Measurements from ENCODE around the gene FASN.

FASN gene

GRCh38 chr17:82114447-82114846, 16.4 kb upstream of the FASN start:
- no peak for TF ChIP-seq CTCF (IDR thresholded peaks at IDR 0.05; ENCODE audit: low read depth, low read length)
- no peak for DNase-seq
- Histone ChIP-seq H3K36me3 (no peaks in the 10 kb centered on the region), H3K9me3 (no peaks in the 10 kb centered on the region), H3K4me3 (ENCODE audit: low read depth, low read length) (no peak overlapping the region), H3K27me3 (no peaks in the 10 kb centered on the region), H3K4me1 (no peaks in the 10 kb centered on the region)

- Histone ChIP-seq H3K27me3 (no peaks in the 10 kb centered on the region), H3K4me1 (no peaks in the 10 kb centered on the region), H3K9me3 (no peaks in the 10 kb centered on the region), H3K36me3 (no peaks in the 10 kb centered on the region), H3K4me3 (ENCODE audit: low read depth, low read length) (no peak overlapping the region)
- no peak for DNase-seq
- TF ChIP-seq CTCF (IDR thresholded peaks at IDR 0.05; ENCODE audit: low read depth, low read length), result no peak
These were observed 15.9 kb upstream of the FASN start for GRCh38 chr17:82113941-82114340.

GRCh38 chr17:82113422-82113821, 15.4 kb upstream of the FASN start:
- H3K4me3 ChIP-seq (ENCODE audit: low read depth, low read length), result no peak overlapping the region
- DNase-seq, result no peak
- TF ChIP-seq CTCF (IDR thresholded peaks at IDR 0.05; ENCODE audit: low read depth, low read length), result no peak
- no peaks in the 10 kb centered on the region for H3K36me3 ChIP-seq
- H3K27me3 ChIP-seq, result no peaks in the 10 kb centered on the region
- no peaks in the 10 kb centered on the region for H3K9me3 ChIP-seq
- no peaks in the 10 kb centered on the region for H3K4me1 ChIP-seq

- DNase-seq, result no peak
- Histone ChIP-seq H3K9me3 (no peaks in the 10 kb centered on the region), H3K27me3 (no peaks in the 10 kb centered on the region), H3K4me3 (ENCODE audit: low read depth, low read length) (no peak overlapping the region), H3K4me1 (no peaks in the 10 kb centered on the region), H3K36me3 (no peaks in the 10 kb centered on the region)
- TF ChIP-seq CTCF (IDR thresholded peaks at IDR 0.05; ENCODE audit: low read depth, low read length), result no peak
These were observed 14.9 kb upstream of the FASN start for GRCh38 chr17:82112914-82113311.

GRCh38 chr17:82112181-82112913, 14.3 kb upstream of the FASN start:
- Histone ChIP-seq H3K36me3 (peaks cover 3% of the 10 kb centered on the region; the same call in 1 of the 2 replicates), H3K4me3 (ENCODE audit: low read depth, low read length) (no peak overlapping the region), H3K9me3 (no peaks in the 10 kb centered on the region), H3K27me3 (no peaks in the 10 kb centered on the region), H3K4me1 (peaks cover under 1% of the 10 kb centered on the region; the same call in 1 of the 2 replicates)
- no peak for DNase-seq
- no peak for TF ChIP-seq CTCF (IDR thresholded peaks at IDR 0.05; ENCODE audit: low read depth, low read length)

GRCh38 chr17:82110298-82110697, 12.3 kb upstream of the FASN start:
- no peak overlapping the region for H3K4me3 ChIP-seq (ENCODE audit: low read depth, low read length)
- no peak for DNase-seq
- no peaks in the 10 kb centered on the region for H3K27me3 ChIP-seq
- H3K4me1 ChIP-seq, result peaks cover 18% of the 10 kb centered on the region
- TF ChIP-seq CTCF (IDR thresholded peaks at IDR 0.05; ENCODE audit: low read depth, low read length), result no peak
- H3K9me3 ChIP-seq, result no peaks in the 10 kb centered on the region
- H3K36me3 ChIP-seq, result peaks cover 4% of the 10 kb centered on the region; the same call in 1 of the 2 replicates
